Body of pancreas (tissue), 4 donors: Measurements from ENCODE around the gene SERPINA5.

Experiments used
- POLR2A ChIP-seq, 3 donors: fragments of 450-650 bp; IDR thresholded peaks; one replicate each; pipeline ENCODE4 v1.6.1; 2016; ENCODE audit warnings: antibody characterized with exemption in 3 of 3, mild to moderate bottlenecking in 2 of 3
- TF ChIP-seq, protein P1 (sequence below), 7 experiments: fragments of 450-650 bp in 4 of 7; fragments of 200-600 bp in 3 of 7; sonication (generic) in 3 of 7; IDR thresholded peaks; one replicate each; pipeline ENCODE4 v1.5.1; 2016 to 2019; ENCODE audit warnings: antibody characterized with exemption in 7 of 7

DNA sequence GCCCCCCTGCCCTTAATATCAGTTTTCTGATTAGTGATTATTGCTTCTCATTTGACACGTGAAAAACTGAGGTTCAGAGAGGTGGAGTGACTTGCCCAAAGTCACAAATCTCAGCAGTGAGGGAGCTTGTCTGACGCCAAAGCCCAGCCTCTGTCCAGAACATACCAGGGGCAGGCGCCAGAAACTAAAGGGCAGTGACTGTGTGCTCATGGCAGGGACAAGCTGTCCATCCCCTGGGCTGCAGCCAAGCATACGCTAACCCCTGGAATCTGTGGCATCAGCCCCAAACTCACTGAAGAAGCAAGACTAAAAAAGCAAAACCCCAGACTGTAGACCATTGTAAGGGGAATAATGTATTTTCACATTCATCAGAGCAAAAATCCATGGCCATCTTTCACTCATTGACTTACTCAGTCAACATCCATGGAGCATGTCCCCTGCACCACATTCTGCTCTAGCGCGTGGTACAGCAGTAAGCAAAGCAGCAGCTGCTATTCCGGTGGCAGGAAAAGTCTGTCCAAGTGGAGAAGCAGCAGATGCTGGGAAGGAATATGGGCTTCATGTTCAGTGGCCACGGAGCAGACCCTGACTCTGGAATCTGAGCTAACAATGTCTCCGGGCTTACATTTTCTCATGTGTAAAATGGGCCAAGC, 21.5 kb upstream of the SERPINA5 start:
- TF ChIP-seq, protein P1, sequence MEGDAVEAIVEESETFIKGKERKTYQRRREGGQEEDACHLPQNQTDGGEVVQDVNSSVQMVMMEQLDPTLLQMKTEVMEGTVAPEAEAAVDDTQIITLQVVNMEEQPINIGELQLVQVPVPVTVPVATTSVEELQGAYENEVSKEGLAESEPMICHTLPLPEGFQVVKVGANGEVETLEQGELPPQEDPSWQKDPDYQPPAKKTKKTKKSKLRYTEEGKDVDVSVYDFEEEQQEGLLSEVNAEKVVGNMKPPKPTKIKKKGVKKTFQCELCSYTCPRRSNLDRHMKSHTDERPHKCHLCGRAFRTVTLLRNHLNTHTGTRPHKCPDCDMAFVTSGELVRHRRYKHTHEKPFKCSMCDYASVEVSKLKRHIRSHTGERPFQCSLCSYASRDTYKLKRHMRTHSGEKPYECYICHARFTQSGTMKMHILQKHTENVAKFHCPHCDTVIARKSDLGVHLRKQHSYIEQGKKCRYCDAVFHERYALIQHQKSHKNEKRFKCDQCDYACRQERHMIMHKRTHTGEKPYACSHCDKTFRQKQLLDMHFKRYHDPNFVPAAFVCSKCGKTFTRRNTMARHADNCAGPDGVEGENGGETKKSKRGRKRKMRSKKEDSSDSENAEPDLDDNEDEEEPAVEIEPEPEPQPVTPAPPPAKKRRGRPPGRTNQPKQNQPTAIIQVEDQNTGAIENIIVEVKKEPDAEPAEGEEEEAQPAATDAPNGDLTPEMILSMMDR (IDR thresholded peaks at IDR 0.05): no peak
- TF ChIP-seq POLR2A (IDR thresholded peaks at IDR 0.05): no peak
